Measurements from ENCODE around the gene RNF41. TPM values are rescaled to one million over a fixed set of nuclear protein-coding genes. Genes with fewer than 3 reads are reported as not detected.

RNF41 gene
- total and polyA plus RNA-seq, 8 donors = 10.4 to 92.4 (median 35.7) TPM

DNA sequence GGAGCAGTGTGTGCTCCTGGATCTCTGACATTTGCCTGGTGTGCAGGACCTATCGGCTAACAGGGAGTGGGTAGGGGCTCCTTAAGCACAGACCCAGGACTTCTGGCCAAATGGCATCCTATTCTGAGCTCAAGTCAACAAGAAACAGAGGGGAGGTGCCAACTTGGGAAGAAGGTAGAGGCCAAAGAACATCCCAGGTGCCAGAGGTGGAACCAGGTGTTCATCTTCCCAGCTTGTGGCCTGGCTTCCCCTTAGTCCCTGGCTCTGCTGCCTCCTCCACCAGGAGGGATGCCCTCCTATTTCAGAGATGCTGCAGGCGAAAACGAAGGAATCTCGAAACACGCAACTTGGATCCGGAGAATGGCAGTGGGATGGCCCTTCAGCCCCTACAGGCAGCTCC lies 14.4 kb upstream of the RNF41 start:
- no peaks in the 10 kb centered on the region for H3K27me3 ChIP-seq
- 94 to 98% (median 95%) methylated on average over 6 of the region's 6 CpGs for WGBS, 5 donors
- TF ChIP-seq, protein P1, sequence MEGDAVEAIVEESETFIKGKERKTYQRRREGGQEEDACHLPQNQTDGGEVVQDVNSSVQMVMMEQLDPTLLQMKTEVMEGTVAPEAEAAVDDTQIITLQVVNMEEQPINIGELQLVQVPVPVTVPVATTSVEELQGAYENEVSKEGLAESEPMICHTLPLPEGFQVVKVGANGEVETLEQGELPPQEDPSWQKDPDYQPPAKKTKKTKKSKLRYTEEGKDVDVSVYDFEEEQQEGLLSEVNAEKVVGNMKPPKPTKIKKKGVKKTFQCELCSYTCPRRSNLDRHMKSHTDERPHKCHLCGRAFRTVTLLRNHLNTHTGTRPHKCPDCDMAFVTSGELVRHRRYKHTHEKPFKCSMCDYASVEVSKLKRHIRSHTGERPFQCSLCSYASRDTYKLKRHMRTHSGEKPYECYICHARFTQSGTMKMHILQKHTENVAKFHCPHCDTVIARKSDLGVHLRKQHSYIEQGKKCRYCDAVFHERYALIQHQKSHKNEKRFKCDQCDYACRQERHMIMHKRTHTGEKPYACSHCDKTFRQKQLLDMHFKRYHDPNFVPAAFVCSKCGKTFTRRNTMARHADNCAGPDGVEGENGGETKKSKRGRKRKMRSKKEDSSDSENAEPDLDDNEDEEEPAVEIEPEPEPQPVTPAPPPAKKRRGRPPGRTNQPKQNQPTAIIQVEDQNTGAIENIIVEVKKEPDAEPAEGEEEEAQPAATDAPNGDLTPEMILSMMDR (IDR thresholded peaks at IDR 0.05) = no peak
- TF ChIP-seq POLR2AphosphoS5 (IDR thresholded peaks at IDR 0.05) (no peak), EP300 (IDR thresholded peaks at IDR 0.05) (no peak)
- H3K9me3 ChIP-seq = no peaks in the 10 kb centered on the region
- H3K4me1 ChIP-seq = no peaks in the 10 kb centered on the region
- DNase-seq = no peak
- intact Hi-C loops (cut with DNase I; ENCODE audit: low total_unique reads) = no loop called here
- H3K4me3 ChIP-seq = no peak overlapping the region
- H3K27ac ChIP-seq = no peak overlapping the region
- peaks cover 14 to 55% (median 49%) of the 10 kb centered on the region in 4 donors for H3K36me3 ChIP-seq

DNA sequence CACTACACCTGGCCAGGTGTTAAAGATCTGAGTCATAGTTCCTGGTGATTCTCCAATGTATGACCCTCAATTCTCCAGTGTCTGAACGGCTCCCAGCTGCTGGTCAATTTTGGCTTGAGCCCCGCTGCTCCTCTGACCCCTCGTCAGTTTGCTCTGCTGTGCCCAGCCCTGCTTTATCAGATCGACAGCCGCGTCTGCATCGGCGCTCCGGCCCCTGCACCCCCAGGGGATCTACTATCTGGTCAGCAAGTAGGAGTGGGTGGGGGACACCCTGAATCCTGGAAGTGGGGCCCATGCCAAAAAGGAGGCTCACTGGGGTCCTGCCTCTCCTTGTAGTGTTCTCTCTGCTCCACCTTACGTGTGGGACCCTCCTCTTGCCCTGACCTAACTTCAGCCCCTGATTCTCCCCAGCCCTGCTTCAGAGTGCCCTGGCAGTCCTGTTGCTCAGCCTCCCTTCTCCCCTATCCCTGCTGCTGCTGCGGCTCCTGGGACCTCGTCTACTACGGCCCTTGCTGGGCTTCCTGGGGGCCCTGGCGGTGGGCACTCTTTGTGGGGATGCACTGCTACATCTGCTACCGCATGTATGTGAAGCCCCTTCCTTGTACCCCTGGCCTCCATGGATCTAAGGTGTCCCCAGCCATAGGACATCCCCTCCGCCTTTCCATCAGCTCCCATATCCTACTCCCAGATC lies 13.2 kb upstream of the RNF41 start:
- Histone ChIP-seq H3K27me3 (no peaks in the 10 kb centered on the region), H3K4me3 (no peak overlapping the region), H3K36me3 (peaks cover 5 to 43% (median 37%) of the 10 kb centered on the region in 4 donors), H3K27ac (no peak overlapping the region), H3K9me3 (no peaks in the 10 kb centered on the region), H3K4me1 (peaks cover 0 to 8% (median 5%) of the 10 kb centered on the region in 4 donors)
- TF ChIP-seq POLR2A (IDR thresholded peaks at IDR 0.05) = no peak
- DNase-seq = no peak
- intact Hi-C loops (cut with DNase I; ENCODE audit: low total_unique reads) = no loop called here
- WGBS, 5 donors = 49 to 73% (median 59%) methylated on average over 15 to 16 of the region's 16 CpGs

DNA sequence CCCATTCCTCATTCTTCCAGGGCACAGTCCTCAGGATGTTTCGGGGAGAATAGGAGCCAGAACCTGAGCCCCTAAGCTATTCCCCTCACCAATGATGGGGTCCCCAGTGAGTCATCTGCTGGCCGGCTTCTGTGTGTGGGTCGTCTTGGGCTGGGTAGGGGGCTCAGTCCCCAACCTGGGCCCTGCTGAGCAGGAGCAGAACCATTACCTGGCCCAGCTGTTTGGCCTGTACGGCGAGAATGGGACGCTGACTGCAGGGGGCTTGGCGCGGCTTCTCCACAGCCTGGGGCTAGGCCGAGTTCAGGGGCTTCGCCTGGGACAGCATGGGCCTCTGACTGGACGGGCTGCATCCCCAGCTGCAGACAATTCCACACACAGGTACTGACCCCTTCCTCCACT lies 9.5 kb upstream of the RNF41 start:
- TF ChIP-seq POLR2AphosphoS5 (IDR thresholded peaks at IDR 0.05) = no peak
- intact Hi-C loops (cut with DNase I; ENCODE audit: low total_unique reads) = no loop called here
- Histone ChIP-seq H3K27ac (no peak overlapping the region), H3K36me3 (peaks cover 8 to 33% (median 23%) of the 10 kb centered on the region in 4 donors), H3K9me3 (no peaks in the 10 kb centered on the region), H3K27me3 (no peaks in the 10 kb centered on the region), H3K4me3 (no peak overlapping the region), H3K4me1 (peaks cover 0 to 8% (median 5%) of the 10 kb centered on the region in 4 donors)
- DNase-seq = no peak
- WGBS, 5 donors = 58 to 100% (median 81%) methylated on average over 1 to 11 of the region's 11 CpGs

DNA sequence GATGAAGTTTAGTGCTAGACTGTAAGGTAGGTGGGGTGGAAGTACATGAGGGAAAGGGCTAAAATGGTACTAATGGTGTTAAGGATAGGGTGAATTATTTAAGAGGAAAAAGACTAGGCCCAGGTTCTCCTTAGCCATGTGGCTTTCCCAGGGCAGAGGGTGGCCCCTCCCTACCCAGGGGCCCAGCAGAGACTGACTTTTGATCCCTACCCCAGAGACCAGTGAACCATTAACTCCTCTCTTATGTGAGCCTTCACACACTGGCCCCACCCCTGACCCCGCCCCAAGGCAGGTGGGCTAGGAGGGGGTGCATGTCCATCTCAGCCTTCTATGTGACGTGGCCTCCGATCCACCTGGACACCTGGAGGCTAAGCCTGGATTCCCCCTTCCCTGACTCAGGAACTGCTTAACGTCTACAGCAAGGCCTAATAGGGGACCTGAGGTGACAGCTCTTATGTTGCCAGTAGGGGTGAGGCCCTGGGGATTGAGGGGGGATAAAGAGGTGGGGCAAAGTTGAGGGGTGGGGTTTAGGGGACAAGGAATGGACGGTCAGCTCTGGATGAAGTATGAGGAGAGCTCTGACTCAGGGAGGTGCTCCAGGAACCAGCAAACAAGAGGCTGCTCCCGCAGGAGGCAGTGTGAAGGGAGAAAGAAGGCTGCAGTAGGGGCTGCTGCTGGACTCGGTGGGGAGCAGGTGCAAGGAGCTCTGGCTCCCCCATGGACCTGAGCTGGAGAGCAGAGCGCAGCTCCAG lies 8.9 kb upstream of the RNF41 start:
- no peak overlapping the region for H3K4me3 ChIP-seq
- peaks cover 0 to 10% (median 5%) of the 10 kb centered on the region in 4 donors for H3K4me1 ChIP-seq
- DNase-seq = peak in 1 of 2 donors; percentile 90
- TF ChIP-seq POLR2AphosphoS5 (IDR thresholded peaks at IDR 0.05) (no peak), EP300 (IDR thresholded peaks at IDR 0.05) (no peak), POLR2A (IDR thresholded peaks at IDR 0.05) (no peak)
- TF ChIP-seq, protein P1 (IDR thresholded peaks at IDR 0.05) = no peak
- WGBS, 5 donors = 43 to 52% (median 50%) methylated on average over 6 to 8 of the region's 8 CpGs
- H3K27me3 ChIP-seq = no peaks in the 10 kb centered on the region
- H3K9me3 ChIP-seq = no peaks in the 10 kb centered on the region
- peaks cover 8 to 29% (median 23%) of the 10 kb centered on the region in 4 donors for H3K36me3 ChIP-seq
- H3K27ac ChIP-seq = no peak overlapping the region
- intact Hi-C loops (cut with DNase I; ENCODE audit: low total_unique reads) = no loop called here

DNA sequence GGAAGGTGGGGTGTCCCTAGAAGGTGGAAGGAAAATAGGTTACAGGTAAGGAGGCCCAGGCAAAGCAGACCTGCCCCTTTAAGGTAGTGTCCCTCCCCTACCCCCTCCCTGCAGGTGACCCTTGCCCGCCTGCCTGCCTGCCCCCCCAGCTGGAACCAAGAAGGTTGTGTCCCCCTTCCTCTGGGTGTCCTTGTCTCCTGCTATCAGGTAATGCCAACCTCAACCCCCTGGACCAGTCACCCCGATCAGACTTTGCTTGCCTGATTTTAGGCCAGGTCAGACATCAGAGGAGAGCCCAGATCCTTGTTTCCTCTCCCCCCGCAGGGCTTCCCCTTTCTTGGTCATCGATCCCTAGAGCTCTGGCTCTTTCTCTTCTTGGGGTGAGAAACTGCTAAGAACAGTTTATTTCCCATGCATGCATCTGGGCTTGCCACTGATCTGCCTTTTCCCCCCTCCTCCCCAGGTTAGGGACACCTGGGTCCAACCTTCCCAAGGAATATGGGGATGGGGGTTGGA lies 8.3 kb upstream of the RNF41 start, which contains the start of gene SLC39A5:
SLC39A5 (plus strand) TSS at position 136 of the 516 bp plus-strand sequence. CDS start 1,224 bp downstream, outside the sequence.
- 53 to 74% (median 57%) methylated on average over 4 of the region's 4 CpGs for WGBS, 5 donors
- Histone ChIP-seq H3K4me1 (peaks cover 5 to 16% (median 12%) of the 10 kb centered on the region in 4 donors), H3K36me3 (peaks cover 8 to 29% (median 23%) of the 10 kb centered on the region in 4 donors), H3K4me3 (no peak within 1 kb of the TSS), H3K9me3 (no peaks in the 10 kb centered on the region), H3K27me3 (no peaks in the 10 kb centered on the region), H3K27ac (no peak within 1 kb of the TSS)
- peak in 1 of 2 donors; percentile 35 for DNase-seq
- intact Hi-C loops (cut with DNase I; ENCODE audit: low total_unique reads) = no loop called here
- TF ChIP-seq POLR2AphosphoS5 (IDR thresholded peaks at IDR 0.05) (no peak), POLR2A (IDR thresholded peaks at IDR 0.05) (no peak), EP300 (IDR thresholded peaks at IDR 0.05) (no peak)
- TF ChIP-seq, protein P1 (IDR thresholded peaks at IDR 0.05) = no peak

Measured in stomach (tissue), 9 donors.